ENCODE results near the gene EGFL7. TPM values are rescaled to one million over a fixed set of nuclear protein-coding genes. Genes with fewer than 3 reads are reported as not detected.

EGFL7 gene
- total and polyA plus RNA-seq, 3 donors from 2014 or later: 68.5 to 106 (median 101) TPM

DNA sequence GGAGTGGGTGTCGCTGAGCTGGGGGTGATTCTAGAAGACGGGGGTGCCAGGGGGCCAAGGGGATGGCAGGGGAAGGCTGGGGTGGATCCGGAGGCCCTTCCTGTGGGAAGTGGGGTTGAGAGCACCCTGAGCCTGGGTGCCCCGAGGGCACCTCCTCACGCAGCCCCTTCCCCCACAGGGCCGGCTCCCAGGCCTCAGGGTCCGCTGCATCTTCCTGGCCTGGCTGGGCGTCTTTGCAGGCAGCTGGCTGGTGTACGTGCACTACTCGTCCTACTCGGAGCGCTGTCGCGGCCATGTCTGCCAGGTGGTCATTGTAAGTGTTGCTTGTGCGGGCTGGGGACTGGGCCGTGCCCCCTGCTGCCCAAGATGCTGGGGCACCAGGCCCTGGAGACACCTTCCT is 54.7 kb downstream of the EGFL7 start:
- H3K27ac ChIP-seq: no peak overlapping the region
- intact Hi-C loops (cut with DNase I; ENCODE audit: low total_unique reads): no loop called here
- no peaks in the 10 kb centered on the region for H3K27me3 ChIP-seq
- H3K9me3 ChIP-seq: no peaks in the 10 kb centered on the region
- no peak overlapping the region for H3K4me3 ChIP-seq
- TF ChIP-seq POLR2A (IDR thresholded peaks at IDR 0.05): no peak
- TF ChIP-seq, protein P1, sequence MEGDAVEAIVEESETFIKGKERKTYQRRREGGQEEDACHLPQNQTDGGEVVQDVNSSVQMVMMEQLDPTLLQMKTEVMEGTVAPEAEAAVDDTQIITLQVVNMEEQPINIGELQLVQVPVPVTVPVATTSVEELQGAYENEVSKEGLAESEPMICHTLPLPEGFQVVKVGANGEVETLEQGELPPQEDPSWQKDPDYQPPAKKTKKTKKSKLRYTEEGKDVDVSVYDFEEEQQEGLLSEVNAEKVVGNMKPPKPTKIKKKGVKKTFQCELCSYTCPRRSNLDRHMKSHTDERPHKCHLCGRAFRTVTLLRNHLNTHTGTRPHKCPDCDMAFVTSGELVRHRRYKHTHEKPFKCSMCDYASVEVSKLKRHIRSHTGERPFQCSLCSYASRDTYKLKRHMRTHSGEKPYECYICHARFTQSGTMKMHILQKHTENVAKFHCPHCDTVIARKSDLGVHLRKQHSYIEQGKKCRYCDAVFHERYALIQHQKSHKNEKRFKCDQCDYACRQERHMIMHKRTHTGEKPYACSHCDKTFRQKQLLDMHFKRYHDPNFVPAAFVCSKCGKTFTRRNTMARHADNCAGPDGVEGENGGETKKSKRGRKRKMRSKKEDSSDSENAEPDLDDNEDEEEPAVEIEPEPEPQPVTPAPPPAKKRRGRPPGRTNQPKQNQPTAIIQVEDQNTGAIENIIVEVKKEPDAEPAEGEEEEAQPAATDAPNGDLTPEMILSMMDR (IDR thresholded peaks at IDR 0.05): no peak
- 67 to 83% methylated on average over 1 to 16 of the region's 16 CpGs for WGBS, 2 donors
- DNase-seq: no peak
- peaks cover 20% of the 10 kb centered on the region for H3K4me1 ChIP-seq
- H3K36me3 ChIP-seq (ENCODE audit: low read depth, missing control alignments): no peaks in the 10 kb centered on the region

DNA sequence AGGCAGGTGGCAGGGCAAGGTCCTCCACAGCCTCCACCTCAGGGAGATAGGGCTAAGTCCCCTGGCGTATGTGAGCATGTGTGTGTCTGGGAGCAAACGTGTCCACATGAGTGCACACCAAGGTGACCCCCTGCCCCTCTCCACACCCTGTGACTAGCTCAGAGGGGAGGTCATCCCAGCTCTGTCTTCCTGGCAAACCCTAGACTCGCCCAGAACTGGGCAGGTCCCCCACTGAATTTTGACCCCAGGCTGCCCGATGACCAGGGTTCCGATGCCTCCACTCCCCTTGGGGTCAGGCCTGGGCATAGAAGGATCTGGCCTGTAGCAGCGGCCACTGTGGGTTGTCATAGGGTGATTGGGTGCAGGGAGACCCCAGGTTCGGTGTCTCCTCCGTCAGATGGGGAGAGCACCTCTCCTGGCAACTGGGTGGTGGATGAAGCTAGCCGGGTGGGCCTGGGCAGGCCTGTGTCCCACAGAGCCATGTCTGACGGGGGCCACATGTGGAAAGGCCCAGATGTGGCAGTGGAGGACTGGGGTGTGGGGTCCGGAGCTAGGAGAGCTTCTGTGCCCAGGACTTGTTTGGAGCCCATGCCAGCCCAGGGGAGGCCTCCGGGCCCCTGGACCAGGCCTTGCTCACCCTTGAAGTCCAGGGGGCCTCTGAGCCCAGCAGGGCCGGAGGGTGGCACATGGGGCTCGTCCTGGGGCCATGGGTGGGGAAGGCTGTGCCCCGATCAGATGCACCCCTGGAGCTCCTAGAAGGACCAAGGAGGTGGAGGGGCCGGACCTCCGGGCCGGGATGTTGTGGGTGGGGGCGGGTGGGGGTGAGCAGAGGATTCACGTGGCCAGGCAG is 55.9 kb downstream of the EGFL7 start:
- WGBS, 2 donors: 86% methylated on average over 11 to 19 of the region's 20 CpGs
- peaks cover under 1% of the 10 kb centered on the region for H3K36me3 ChIP-seq (ENCODE audit: low read depth, missing control alignments)
- no peaks in the 10 kb centered on the region for H3K27me3 ChIP-seq
- TF ChIP-seq, protein P1 (IDR thresholded peaks at IDR 0.05): no peak
- TF ChIP-seq POLR2A (IDR thresholded peaks at IDR 0.05): no peak
- H3K27ac ChIP-seq: no peak overlapping the region
- no peak for DNase-seq
- H3K4me3 ChIP-seq: no peak overlapping the region
- intact Hi-C loops (cut with DNase I; ENCODE audit: low total_unique reads): no loop called here
- H3K9me3 ChIP-seq: no peaks in the 10 kb centered on the region
- peaks cover 11% of the 10 kb centered on the region for H3K4me1 ChIP-seq

DNA sequence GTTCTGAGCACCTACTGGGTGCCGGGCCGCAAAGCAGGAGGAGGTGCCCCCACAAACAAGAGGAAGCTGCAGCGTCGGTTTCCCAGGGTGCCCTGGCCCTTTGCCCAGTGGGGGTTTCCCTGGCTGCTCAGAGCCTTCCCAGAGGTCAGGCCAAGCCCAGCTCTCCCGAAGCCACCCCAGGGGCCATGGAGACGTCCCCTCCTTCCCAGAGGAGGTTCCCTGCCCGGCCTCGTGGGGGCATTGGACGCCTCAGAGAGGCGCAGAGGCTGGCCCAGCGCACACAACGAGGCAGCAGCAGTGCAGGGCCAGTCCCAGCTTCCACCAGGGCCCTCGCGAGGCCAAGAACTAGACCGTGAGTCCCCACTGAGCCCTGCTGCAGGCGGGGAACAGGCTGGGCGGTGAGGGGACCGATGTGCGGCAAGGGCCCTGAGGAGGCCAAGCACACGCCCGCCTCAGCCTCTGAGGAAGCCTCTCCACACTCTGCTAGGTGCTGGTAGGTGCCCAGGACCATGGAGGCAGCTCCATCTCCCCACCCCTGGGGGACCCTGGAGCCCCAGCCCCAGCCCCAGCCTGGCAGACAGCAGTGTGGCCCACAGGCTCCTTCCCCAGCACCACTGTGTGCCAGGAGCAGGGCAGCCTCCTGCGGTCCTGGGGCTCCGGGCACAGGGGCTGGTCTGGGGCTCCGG is 56.6 kb downstream of the EGFL7 start:
- intact Hi-C loops (cut with DNase I; ENCODE audit: low total_unique reads): no loop called here
- no peak overlapping the region for H3K4me3 ChIP-seq
- TF ChIP-seq, protein P1 (IDR thresholded peaks at IDR 0.05): no peak
- TF ChIP-seq POLR2A (IDR thresholded peaks at IDR 0.05): no peak
- no peak overlapping the region for H3K27ac ChIP-seq
- no peaks in the 10 kb centered on the region for H3K9me3 ChIP-seq
- no peaks in the 10 kb centered on the region for H3K27me3 ChIP-seq
- 69 to 100% methylated on average over 2 to 21 of the region's 24 CpGs for WGBS, 2 donors
- no peak for DNase-seq
- H3K36me3 ChIP-seq (ENCODE audit: low read depth, missing control alignments): peaks cover 4% of the 10 kb centered on the region
- peaks cover 7% of the 10 kb centered on the region for H3K4me1 ChIP-seq

DNA sequence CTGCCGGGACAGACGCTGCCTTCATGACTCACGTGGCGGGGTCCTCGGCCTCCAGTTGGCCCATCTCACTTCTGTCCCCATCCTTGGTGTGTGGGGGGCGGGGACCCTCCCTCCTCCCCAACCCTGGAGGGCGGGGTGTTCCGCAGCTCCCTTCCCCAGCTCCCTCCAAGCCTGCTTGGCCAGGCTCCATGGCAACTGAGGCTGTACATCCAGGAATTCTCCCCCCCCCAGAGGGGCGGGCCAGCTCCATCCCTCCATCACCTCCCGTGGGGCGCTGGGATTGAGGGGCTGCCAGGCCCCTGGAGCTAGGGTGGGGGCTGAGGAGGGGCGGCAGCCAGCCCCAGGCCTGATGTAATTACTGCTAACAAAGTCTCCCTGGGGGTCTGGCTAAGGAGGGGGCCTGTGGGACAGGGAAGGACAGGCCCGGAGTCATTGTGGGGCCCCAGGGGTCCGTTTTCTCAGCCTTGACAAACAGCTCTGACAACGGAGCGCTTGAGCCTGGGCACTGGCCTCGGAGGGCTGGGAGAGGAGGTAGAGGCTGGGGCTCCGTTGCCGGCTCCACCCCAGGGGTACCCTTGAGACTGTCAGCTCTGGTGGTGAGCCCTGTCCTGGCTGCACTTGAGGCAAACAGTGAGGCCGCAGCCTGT is 57.7 kb downstream of the EGFL7 start:
- 53 to 63% methylated on average over 12 to 20 of the region's 20 CpGs for WGBS, 2 donors
- no peaks in the 10 kb centered on the region for H3K9me3 ChIP-seq
- no peak for TF ChIP-seq POLR2A (IDR thresholded peaks at IDR 0.05)
- TF ChIP-seq, protein P1 (IDR thresholded peaks at IDR 0.05): no peak
- intact Hi-C loops (cut with DNase I; ENCODE audit: low total_unique reads): no loop called here
- H3K4me3 ChIP-seq: no peak overlapping the region
- no peak overlapping the region for H3K27ac ChIP-seq
- H3K27me3 ChIP-seq: no peaks in the 10 kb centered on the region
- H3K36me3 ChIP-seq (ENCODE audit: low read depth, missing control alignments): peaks cover 4% of the 10 kb centered on the region
- DNase-seq: peak; percentile 49
- peaks cover 7% of the 10 kb centered on the region for H3K4me1 ChIP-seq
